A549 (cell line): ENCODE results near the gene MACF1. TPM values are rescaled to one million over a fixed set of nuclear protein-coding genes. Genes with fewer than 3 reads are reported as not detected.

ENCODE experiments used
- ATAC-seq, 2 experiments: fragments of 200-7000 bp in 1 of 2; fragments of >200 bp in 1 of 2; cut with Nextera tagmentation in 1 of 2; cut with Tn5 transposase in 1 of 2; 3 replicates each; pipeline versions ENCODE4 v1.8.0 to v1.9.1; 2018 to 2020; ENCODE audit warnings: mild to moderate bottlenecking in 1 of 2, moderate library complexity in 1 of 2
- CTCF ChIA-PET: fragments of 300-600 bp; sonication (Branson Sonifier 250); formaldehyde crosslinking; extraction: SDS; loops from one replicate; lab custom pipeline; 2021; ENCODE audit warnings: antibody characterized with exemption, inconsistent platforms; lab: Yijun Ruan, JAX
- POLR2A ChIA-PET: fragments of 350-600 bp; formaldehyde crosslinking; extraction: SDS; loops from one replicate; lab custom pipeline; 2021; ENCODE audit warnings: antibody characterized with exemption, inconsistent platforms; lab: Yijun Ruan, JAX
- DNase-seq, 2 experiments: peaks; one replicate each; pipeline versions ENCODE4 v3.0.0 to v3.0.0-alpha.2; 2011 to 2016; ENCODE audit warnings: low read depth in 1 of 2, low spot score in 1 of 2
- FAIRE-seq: peaks from 2 replicates; lab custom pipeline; 2011; peaks lifted over from hg19 to GRCh38; lab: Jason Lieb, UNC
- H3K27ac ChIP-seq, 2 experiments: fragments of >200 bp; sonication (Bioruptor Twin); formaldehyde crosslinking; 3 replicates each; pipeline ENCODE4 v1.5.1; 2016 to 2017
- H3K4me1 ChIP-seq: fragments of >200 bp; sonication (Bioruptor Twin); formaldehyde crosslinking; 3 replicates; pipeline ENCODE4 v1.6.1; 2016
- H3K4me2 ChIP-seq: fragments of >200 bp; sonication (Bioruptor Twin); formaldehyde crosslinking; 3 replicates; pipeline ENCODE4 v1.6.1; 2016
- H3K4me3 ChIP-seq: fragments of >200 bp; sonication (Bioruptor Twin); formaldehyde crosslinking; 3 replicates; pipeline ENCODE4 v1.5.1; 2016
- H3K9me3 ChIP-seq: fragments of >200 bp; sonication (Bioruptor Twin); formaldehyde crosslinking; 3 replicates; pipeline ENCODE4 v1.6.1; 2016
- BHLHE40 ChIP-seq: IDR thresholded peaks from 2 replicates; pipeline ENCODE4 v1.6.1; 2012; ENCODE audit warnings: low read depth, low read length, inconsistent platforms
- CHD2 ChIP-seq: fragments of 150-350 bp; IDR thresholded peaks from 2 replicates; pipeline ENCODE4 v1.6.1; 2014; ENCODE audit warnings: low read length; ENCODE audit not compliant: partially characterized antibody
- CTCF ChIP-seq: fragments of >200 bp; sonication (Bioruptor Twin); formaldehyde crosslinking; IDR thresholded peaks from 3 replicates; pipeline ENCODE4 v1.5.1; 2016
- ESRRA ChIP-seq: fragments of 150-350 bp; IDR thresholded peaks from 2 replicates; pipeline ENCODE4 v1.6.1; 2014; ENCODE audit warnings: mild to moderate bottlenecking, low read length, borderline replicate concordance
- JUNB ChIP-seq: fragments of >200 bp; sonication (Bioruptor Twin); formaldehyde crosslinking; IDR thresholded peaks from 2 replicates; pipeline ENCODE4 v1.6.1; 2016
- USF2 ChIP-seq: fragments of 450-650 bp; IDR thresholded peaks from 2 replicates; pipeline ENCODE4 v1.6.1; 2014; ENCODE audit warnings: antibody characterized with exemption
- ZSCAN20 ChIP-seq: fragments of 250-450 bp; sonication (Bioruptor Pico); IDR thresholded peaks from 2 replicates; pipeline ENCODE4 v1.8.0; 2022; ENCODE audit warnings: mild to moderate bottlenecking, moderate library complexity
- WGBS: methylation state at CpG from one replicate; pipeline ENCODE4 v1.1.6; 2017; ENCODE audit errors: missing lambda C conversion rate; 5-methylcytosine and 5-hydroxymethylcytosine counted together
- polyA plus RNA-seq, 4 experiments: library from polyadenylated mRNA; depleted of rRNA in 3 of 4; stranded (reverse); fragments of >200 nt; fragmentation: RNase III in 1 of 4; extraction: RNeasy Plus Mini Kit Qiagen cat#74134 plus additional on column Dnase treatment in 1 of 4; gene quantifications; 2 replicates in 3 of 4; 3 replicates in 1 of 4; pipeline ENCODE4 v1.2.3, GENCODE V29; 2011 to 2017
- TF ChIP-seq, protein P1 (sequence below): fragments of 150-350 bp; IDR thresholded peaks from 2 replicates; pipeline ENCODE4 v1.6.1; 2014; ENCODE audit warnings: low read depth, mild to moderate bottlenecking, low read length
- TF ChIP-seq, protein P2 (sequence below): IDR thresholded peaks from 2 replicates; pipeline ENCODE4 v1.6.1; 2012

The MACF1 gene
- polyA plus RNA-seq, 2 of the 4 experiments (the other 2 are of a cell fraction): 45.7 to 64.2 TPM

GRCh38 chr1:39533442-39533841, 328.9 kb downstream of the MACF1 start:
- DNase-seq (no peak), FAIRE-seq (no peak), ATAC-seq (no peak)
- POLR2A ChIA-PET: no interaction called here
- Histone ChIP-seq H3K4me1 (no peaks in the 10 kb centered on the region), H3K4me2 (no peak overlapping the region), H3K9me3 (no peaks in the 10 kb centered on the region), H3K4me3 (no peak overlapping the region), H3K27ac (no peak overlapping the region)
- WGBS: 93% methylated on average over 1 of the region's 1 CpG
- TF ChIP-seq CTCF (no peak), JUNB (no peak), USF2 (no peak), CHD2 (no peak), ZSCAN20 (CRISPR knock-in tag) (no peak), ESRRA (no peak), BHLHE40 (no peak)
- TF ChIP-seq, protein P1, sequence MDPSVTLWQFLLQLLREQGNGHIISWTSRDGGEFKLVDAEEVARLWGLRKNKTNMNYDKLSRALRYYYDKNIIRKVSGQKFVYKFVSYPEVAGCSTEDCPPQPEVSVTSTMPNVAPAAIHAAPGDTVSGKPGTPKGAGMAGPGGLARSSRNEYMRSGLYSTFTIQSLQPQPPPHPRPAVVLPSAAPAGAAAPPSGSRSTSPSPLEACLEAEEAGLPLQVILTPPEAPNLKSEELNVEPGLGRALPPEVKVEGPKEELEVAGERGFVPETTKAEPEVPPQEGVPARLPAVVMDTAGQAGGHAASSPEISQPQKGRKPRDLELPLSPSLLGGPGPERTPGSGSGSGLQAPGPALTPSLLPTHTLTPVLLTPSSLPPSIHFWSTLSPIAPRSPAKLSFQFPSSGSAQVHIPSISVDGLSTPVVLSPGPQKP: no peak
- TF ChIP-seq, protein P2, sequence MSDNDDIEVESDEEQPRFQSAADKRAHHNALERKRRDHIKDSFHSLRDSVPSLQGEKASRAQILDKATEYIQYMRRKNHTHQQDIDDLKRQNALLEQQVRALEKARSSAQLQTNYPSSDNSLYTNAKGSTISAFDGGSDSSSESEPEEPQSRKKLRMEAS: no peak
- CTCF ChIA-PET: interaction anchor here (0.6 to 1.6 kb wide), 3 partner anchors 10 to 432 kb away, joined by 3 to 4 read pairs (median 3); no protein-coding TSS in a partner anchor

Other genes with a start within 250 kb of the MACF1 start
- gene AKIRIN1, start 213.4 kb upstream of the MACF1 start, polyA plus RNA-seq (2011; rRNA removed): 62.0 and 72.0 TPM in 2 replicates
- 37.7 to 39.6 TPM (median 38.6 TPM) in 3 replicates for gene AKIRIN1, start 213.4 kb upstream of the MACF1 start, polyA plus RNA-seq (2017; fragmentation: RNase III; extraction: RNeasy Plus Mini Kit Qiagen cat#74134 plus additional on column Dnase treatment)
- 521 and 711 TPM in 2 replicates for gene NDUFS5, start 178.3 kb upstream of the MACF1 start, polyA plus RNA-seq (2011; rRNA removed)
- gene NDUFS5, start 178.3 kb upstream of the MACF1 start, polyA plus RNA-seq (2017; fragmentation: RNase III; extraction: RNeasy Plus Mini Kit Qiagen cat#74134 plus additional on column Dnase treatment): 534 to 612 TPM (median 540 TPM) in 3 replicates